CD14-positive monocyte (primary cell): ENCODE data around the gene STAT4. TPM values are rescaled to one million over a fixed set of nuclear protein-coding genes. Genes with fewer than 3 reads are reported as not detected.

Experiments used
- DNase-seq, 3 donors: peaks; one replicate each; pipeline ENCODE4 v3.0.0-alpha.2; 2011 to 2022
- H2AFZ ChIP-seq: 2 replicates; pipeline ENCODE4 v1.6.0; 2012; ENCODE audit warnings: mild to moderate bottlenecking, low read depth, low read length, inconsistent platforms; ENCODE audit not compliant: insufficient read depth, poor library complexity, severe bottlenecking
- H3K27ac ChIP-seq, 2 donors: 1 replicate in 1 of 2; 2 replicates in 1 of 2; pipeline ENCODE4 v1.5.1; 2012 to 2013; ENCODE audit warnings: low read length in 2 of 2, control low read depth in 1 of 2, inconsistent platforms in 1 of 2, low read depth in 1 of 2, mild to moderate bottlenecking in 1 of 2
- H3K27me3 ChIP-seq, 2 donors: one replicate each; pipeline versions ENCODE4 v1.6.0 to v1.6.1; 2011 to 2013; ENCODE audit warnings: low read length in 2 of 2; ENCODE audit not compliant: control insufficient read depth in 2 of 2, insufficient read depth in 2 of 2
- H3K36me3 ChIP-seq, 2 donors: replicated peaks in 1 of 2; 1 replicate in 1 of 2; 2 replicates in 1 of 2; pipeline versions ENCODE4 v1.5.1 to v1.6.1; 2012 to 2013; ENCODE audit warnings: low read length in 2 of 2, control low read depth in 1 of 2, inconsistent platforms in 1 of 2, mild to moderate bottlenecking in 1 of 2; ENCODE audit not compliant: insufficient read depth in 2 of 2, control insufficient read depth in 1 of 2
- H3K4me1 ChIP-seq, 2 donors: 1 replicate in 1 of 2; 2 replicates in 1 of 2; pipeline versions ENCODE4 v1.5.1 to v1.6.1; 2012 to 2013; ENCODE audit warnings: low read length in 2 of 2, control low read depth in 1 of 2, inconsistent platforms in 1 of 2, mild to moderate bottlenecking in 1 of 2, moderate library complexity in 1 of 2; ENCODE audit not compliant: insufficient read depth in 2 of 2, control insufficient read depth in 1 of 2
- H3K4me2 ChIP-seq: replicated peaks from 2 replicates; pipeline ENCODE3; 2012; ENCODE audit warnings: low read length, moderate library complexity, mild to moderate bottlenecking; ENCODE audit not compliant: poor library complexity, severe bottlenecking; ENCODE audit errors: extremely low read depth
- H3K4me3 ChIP-seq, 3 experiments: fragments of 200-600 bp in 1 of 3; sonication (generic) in 1 of 3; replicated peaks in 1 of 3; 1 replicate in 2 of 3; 2 replicates in 1 of 3; pipeline ENCODE4 v1.5.1; 2011 to 2013; ENCODE audit warnings: low read length in 3 of 3, mild to moderate bottlenecking in 3 of 3, control low read depth in 2 of 3, low read depth in 2 of 3, inconsistent platforms in 1 of 3, moderate library complexity in 1 of 3
- H3K79me2 ChIP-seq: 2 replicates; pipeline ENCODE4 v1.6.0; 2012; ENCODE audit warnings: mild to moderate bottlenecking, control low read depth, inconsistent platforms, low read length, moderate library complexity; ENCODE audit not compliant: insufficient read depth
- H3K9ac ChIP-seq: 2 replicates; pipeline ENCODE4 v1.6.0; 2017; ENCODE audit warnings: low read length, mild to moderate bottlenecking; ENCODE audit not compliant: insufficient read depth, poor library complexity, severe bottlenecking
- H3K9me3 ChIP-seq, 2 donors: replicated peaks in 1 of 2; 1 replicate in 1 of 2; 2 replicates in 1 of 2; pipeline versions ENCODE4 v1.5.1 to v1.6.1; 2012 to 2013; ENCODE audit warnings: low read length in 2 of 2, control low read depth in 1 of 2; ENCODE audit not compliant: control insufficient read depth in 1 of 2, insufficient read depth in 1 of 2
- H4K20me1 ChIP-seq: 2 replicates; pipeline ENCODE4 v1.6.0; 2012; ENCODE audit warnings: mild to moderate bottlenecking, low read length, control low read depth, moderate library complexity; ENCODE audit not compliant: insufficient read depth
- H3K27ac Mint-ChIP-seq, 7 donors: one replicate each; pipeline ENCODE4 v1.8.0; 2020; ENCODE audit warnings: mild to moderate bottlenecking in 7 of 7, mixed read lengths in 7 of 7, moderate library complexity in 6 of 7, inconsistent platforms in 2 of 7
- H3K27me3 Mint-ChIP-seq, 3 donors: one replicate each; pipeline ENCODE4 v1.8.0; 2021 to 2022; ENCODE audit warnings: low read depth in 3 of 3, mild to moderate bottlenecking in 3 of 3, mixed read lengths in 3 of 3, moderate library complexity in 3 of 3, inconsistent platforms in 1 of 3
- H3K36me3 Mint-ChIP-seq, 2 donors: one replicate each; pipeline ENCODE4 v1.8.0; 2020; ENCODE audit warnings: mixed read lengths in 2 of 2, inconsistent platforms in 1 of 2, mild to moderate bottlenecking in 1 of 2
- H3K4me1 Mint-ChIP-seq: one replicate; pipeline ENCODE4 v1.8.0; 2020; ENCODE audit warnings: mild to moderate bottlenecking, mixed read lengths
- H3K4me3 Mint-ChIP-seq, 2 donors: one replicate each; pipeline ENCODE4 v1.8.0; 2020; ENCODE audit warnings: mild to moderate bottlenecking in 2 of 2, mixed read lengths in 2 of 2, moderate library complexity in 1 of 2
- H3K9me3 Mint-ChIP-seq, 7 donors: one replicate each; pipeline ENCODE4 v1.8.0; 2020 to 2022; ENCODE audit warnings: mixed read lengths in 7 of 7, mild to moderate bottlenecking in 6 of 7, moderate library complexity in 6 of 7, inconsistent platforms in 2 of 7
- CTCF ChIP-seq: fragments of 200-600 bp; IDR thresholded peaks from one replicate; pipeline ENCODE4 v1.8.0; 2022; ENCODE audit warnings: antibody characterized with exemption, mild to moderate bottlenecking
- WGBS: methylation state at CpG from one replicate; pipeline ENCODE4 v1.1.5; 2013; ENCODE audit warnings: missing lambda C conversion rate; ENCODE audit not compliant: insufficient coverage; 5-methylcytosine and 5-hydroxymethylcytosine counted together
- intact Hi-C, 2 donors: fragments of 100-400 bp; cut with micrococcal nuclease; formaldehyde crosslinking; loops; one replicate each; pipeline versions ENCODE4 v1.15.0 to v1.15.1; 2023
- polyA plus RNA-seq, 3 donors: library from polyadenylated mRNA; depleted of rRNA in 1 of 3; unstranded in 2 of 3; stranded (reverse) in 1 of 3; fragments of 300-500 nt in 2 of 3; fragments of >200 nt in 1 of 3; fragmentation: Illumina TruSeq in 2 of 3; gene quantifications; 1 replicate in 2 of 3; 2 replicates in 1 of 3; pipeline ENCODE4 v1.2.3, GENCODE V29; 2012 to 2021

Gene STAT4
- polyA plus RNA-seq, 3 donors, result 0.31 to 0.52 (median 0.31) TPM

GRCh38 chr2:191069606-191070005 is 81.2 kb downstream of the STAT4 start:
- H3K9me3 Mint-ChIP-seq, result no peaks in the 10 kb centered on the region

DNA sequence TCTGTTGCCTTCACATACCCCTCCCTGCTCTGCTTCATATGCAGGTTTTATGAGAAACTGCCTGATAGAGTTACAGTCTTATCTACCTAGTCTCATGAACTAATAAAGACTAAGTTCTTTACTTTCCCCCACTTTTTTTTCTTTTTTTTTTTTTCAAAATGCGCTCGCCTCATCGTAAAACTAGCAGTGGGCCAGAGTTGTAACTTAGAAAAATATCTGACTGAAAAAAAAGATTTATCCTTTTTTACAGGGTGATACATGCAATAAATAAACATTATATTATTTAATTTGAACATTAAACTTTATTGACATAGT is 83.9 kb downstream of the STAT4 start:
- H3K4me3 Mint-ChIP-seq, result no peak overlapping the region
- no CpG with 5 or more reads among the region's 3 CpGs for WGBS
- intact Hi-C loops, result no loop called here
- H3K36me3 Mint-ChIP-seq, result no peaks in the 10 kb centered on the region
- H3K9me3 Mint-ChIP-seq, result no peaks in the 10 kb centered on the region
- no peaks in the 10 kb centered on the region for H3K79me2 ChIP-seq
- TF ChIP-seq CTCF, result no peak
- no peak overlapping the region for H3K4me3 ChIP-seq
- no peaks in the 10 kb centered on the region for H3K36me3 ChIP-seq
- peaks cover 16 to 29% of the 10 kb centered on the region in 2 donors for H3K4me1 ChIP-seq
- H3K9ac ChIP-seq, result no peak overlapping the region
- H3K4me1 Mint-ChIP-seq, result peaks cover 29% of the 10 kb centered on the region
- H3K27ac Mint-ChIP-seq, result peak overlapping the region in 1 of 7 donors; percentile 43
- no peaks in the 10 kb centered on the region for H4K20me1 ChIP-seq
- no peak for DNase-seq
- H3K27ac ChIP-seq, result no peak overlapping the region
- H2AFZ ChIP-seq, result no peak overlapping the region
- no peaks in the 10 kb centered on the region for H3K27me3 Mint-ChIP-seq
- no peaks in the 10 kb centered on the region for H3K27me3 ChIP-seq
- no peak overlapping the region for H3K4me2 ChIP-seq
- H3K9me3 ChIP-seq, result no peaks in the 10 kb centered on the region

More at GRCh38 chr2:191069606-191070005, 81.2 kb downstream of the STAT4 start:
- H3K27ac ChIP-seq, result no peak overlapping the region
- H3K4me1 ChIP-seq, result peaks cover 15 to 25% of the 10 kb centered on the region in 2 donors
- no peak for TF ChIP-seq CTCF
- no CpG with 5 or more reads among the region's 3 CpGs for WGBS
- no peak overlapping the region for H2AFZ ChIP-seq
- H3K9ac ChIP-seq, result no peak overlapping the region
- Mint-ChIP-seq H3K4me1 (peaks cover 24% of the 10 kb centered on the region), H3K27me3 (no peaks in the 10 kb centered on the region), H3K36me3 (no peaks in the 10 kb centered on the region), H3K27ac (no peak overlapping the region), H3K4me3 (no peak overlapping the region)
- no peak overlapping the region for H3K4me2 ChIP-seq
- no peak for DNase-seq
- intact Hi-C loops, result no loop called here
- no peaks in the 10 kb centered on the region for H3K9me3 ChIP-seq
- H3K79me2 ChIP-seq, result no peaks in the 10 kb centered on the region
- no peaks in the 10 kb centered on the region for H4K20me1 ChIP-seq
- no peak overlapping the region for H3K4me3 ChIP-seq
- H3K27me3 ChIP-seq, result no peaks in the 10 kb centered on the region
- no peaks in the 10 kb centered on the region for H3K36me3 ChIP-seq
